ENCODE measurements around the gene COL19A1.

DNA sequence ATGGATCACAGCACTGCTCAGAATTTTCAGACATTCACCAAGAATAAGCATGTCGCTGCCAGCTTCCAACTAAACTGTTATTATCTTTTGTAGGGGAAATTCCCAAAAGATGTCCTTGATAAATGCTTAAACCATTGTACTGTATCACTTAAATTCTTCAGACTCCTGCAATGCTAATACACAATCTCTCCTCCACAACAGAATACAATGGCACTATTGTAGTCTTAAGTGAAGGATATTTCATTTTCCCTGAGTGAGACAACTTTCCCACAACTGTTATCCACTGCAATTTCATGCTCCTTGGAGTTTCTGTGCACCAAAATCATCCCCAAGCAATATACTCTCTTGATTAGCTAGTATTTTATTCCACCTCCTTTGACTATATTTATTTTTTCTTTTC is 246.8 kb downstream of the COL19A1 start:
- TF ChIP-seq, protein P1, sequence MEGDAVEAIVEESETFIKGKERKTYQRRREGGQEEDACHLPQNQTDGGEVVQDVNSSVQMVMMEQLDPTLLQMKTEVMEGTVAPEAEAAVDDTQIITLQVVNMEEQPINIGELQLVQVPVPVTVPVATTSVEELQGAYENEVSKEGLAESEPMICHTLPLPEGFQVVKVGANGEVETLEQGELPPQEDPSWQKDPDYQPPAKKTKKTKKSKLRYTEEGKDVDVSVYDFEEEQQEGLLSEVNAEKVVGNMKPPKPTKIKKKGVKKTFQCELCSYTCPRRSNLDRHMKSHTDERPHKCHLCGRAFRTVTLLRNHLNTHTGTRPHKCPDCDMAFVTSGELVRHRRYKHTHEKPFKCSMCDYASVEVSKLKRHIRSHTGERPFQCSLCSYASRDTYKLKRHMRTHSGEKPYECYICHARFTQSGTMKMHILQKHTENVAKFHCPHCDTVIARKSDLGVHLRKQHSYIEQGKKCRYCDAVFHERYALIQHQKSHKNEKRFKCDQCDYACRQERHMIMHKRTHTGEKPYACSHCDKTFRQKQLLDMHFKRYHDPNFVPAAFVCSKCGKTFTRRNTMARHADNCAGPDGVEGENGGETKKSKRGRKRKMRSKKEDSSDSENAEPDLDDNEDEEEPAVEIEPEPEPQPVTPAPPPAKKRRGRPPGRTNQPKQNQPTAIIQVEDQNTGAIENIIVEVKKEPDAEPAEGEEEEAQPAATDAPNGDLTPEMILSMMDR (optimal IDR thresholded peaks at IDR 0.05 in 1 of 3, IDR thresholded peaks at IDR 0.05 in 1 of 3, conservative IDR thresholded peaks at IDR 0.05 in 1 of 3; ENCODE audit: extremely low read depth in 1 of 3, insufficient read depth in 2 of 3, low read length in 3 of 3): no peak
- no peak for TF ChIP-seq EZH2 (IDR thresholded peaks at IDR 0.05; ENCODE audit: low read length)

Data from keratinocyte (primary cell).